GM10266 (cell line): Measurements from ENCODE around the gene CDT1.
"Not testable (repeated sequence)": the region's sequence is repeated elsewhere in the genome, so short reads cannot be mapped to it uniquely, and the experiment has no call there.

ENCODE experiments used
- DNase-seq: peaks from one replicate; pipeline ENCODE4 v3.0.0; 2012; ENCODE audit errors: extremely low spot score
- TF ChIP-seq, protein P1 (sequence below): IDR thresholded peaks from 2 replicates; pipeline ENCODE4 v1.5.1; 2012; ENCODE audit warnings: mild to moderate bottlenecking, low read depth; ENCODE audit not compliant: control insufficient read depth, insufficient read depth; ENCODE audit errors: missing control alignments

Gene CDT1

DNA sequence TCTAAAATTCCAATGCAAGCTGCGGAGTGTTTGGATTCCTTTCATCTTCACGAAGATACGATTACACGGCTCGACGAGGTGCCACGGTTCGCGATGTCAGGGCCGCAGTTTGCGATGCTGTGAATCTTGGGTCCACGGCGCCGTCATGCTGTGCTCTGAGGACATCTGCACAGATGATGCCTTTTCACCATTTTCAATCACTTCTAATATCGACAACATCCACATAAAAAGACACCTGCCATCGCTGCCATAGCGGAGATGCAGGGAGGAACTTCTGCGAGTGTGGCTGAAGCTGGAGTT, 14.9 kb downstream of the CDT1 start:
- no peak for DNase-seq

DNA sequence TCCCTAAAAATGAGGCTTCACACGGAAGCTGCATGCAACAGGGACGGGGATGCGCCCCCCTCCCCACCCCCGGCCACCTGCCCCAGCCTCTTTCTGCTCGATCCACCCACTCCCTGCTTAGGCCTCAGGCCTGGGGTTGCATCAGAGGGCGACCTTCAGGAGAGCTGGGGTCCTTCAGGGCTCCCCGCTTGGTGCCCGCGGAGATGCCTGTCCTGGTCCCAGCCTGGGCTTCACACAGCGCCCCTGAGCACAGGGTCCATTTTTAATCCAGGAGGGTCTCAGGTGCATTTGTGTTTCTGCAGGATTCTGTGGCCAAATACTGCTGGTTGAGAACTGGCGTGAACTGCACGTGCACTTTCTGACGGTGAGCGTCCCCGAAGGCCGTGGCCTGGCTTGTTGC, 15.5 kb downstream of the CDT1 start:
- TF ChIP-seq, protein P1, sequence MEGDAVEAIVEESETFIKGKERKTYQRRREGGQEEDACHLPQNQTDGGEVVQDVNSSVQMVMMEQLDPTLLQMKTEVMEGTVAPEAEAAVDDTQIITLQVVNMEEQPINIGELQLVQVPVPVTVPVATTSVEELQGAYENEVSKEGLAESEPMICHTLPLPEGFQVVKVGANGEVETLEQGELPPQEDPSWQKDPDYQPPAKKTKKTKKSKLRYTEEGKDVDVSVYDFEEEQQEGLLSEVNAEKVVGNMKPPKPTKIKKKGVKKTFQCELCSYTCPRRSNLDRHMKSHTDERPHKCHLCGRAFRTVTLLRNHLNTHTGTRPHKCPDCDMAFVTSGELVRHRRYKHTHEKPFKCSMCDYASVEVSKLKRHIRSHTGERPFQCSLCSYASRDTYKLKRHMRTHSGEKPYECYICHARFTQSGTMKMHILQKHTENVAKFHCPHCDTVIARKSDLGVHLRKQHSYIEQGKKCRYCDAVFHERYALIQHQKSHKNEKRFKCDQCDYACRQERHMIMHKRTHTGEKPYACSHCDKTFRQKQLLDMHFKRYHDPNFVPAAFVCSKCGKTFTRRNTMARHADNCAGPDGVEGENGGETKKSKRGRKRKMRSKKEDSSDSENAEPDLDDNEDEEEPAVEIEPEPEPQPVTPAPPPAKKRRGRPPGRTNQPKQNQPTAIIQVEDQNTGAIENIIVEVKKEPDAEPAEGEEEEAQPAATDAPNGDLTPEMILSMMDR = no peak
- no peak for DNase-seq

More for the DNA sequence above, 14.9 kb downstream of the CDT1 start:
- TF ChIP-seq, protein P1 = no peak

GRCh38 chr16:88820385-88821025, 16.9 kb downstream of the CDT1 start:
- TF ChIP-seq, protein P1 = no peak
- DNase-seq = no peak

- TF ChIP-seq, protein P1 = no peak
- no peak for DNase-seq
These were observed 17.7 kb downstream of the CDT1 start for GRCh38 chr16:88821168-88821850.

DNA sequence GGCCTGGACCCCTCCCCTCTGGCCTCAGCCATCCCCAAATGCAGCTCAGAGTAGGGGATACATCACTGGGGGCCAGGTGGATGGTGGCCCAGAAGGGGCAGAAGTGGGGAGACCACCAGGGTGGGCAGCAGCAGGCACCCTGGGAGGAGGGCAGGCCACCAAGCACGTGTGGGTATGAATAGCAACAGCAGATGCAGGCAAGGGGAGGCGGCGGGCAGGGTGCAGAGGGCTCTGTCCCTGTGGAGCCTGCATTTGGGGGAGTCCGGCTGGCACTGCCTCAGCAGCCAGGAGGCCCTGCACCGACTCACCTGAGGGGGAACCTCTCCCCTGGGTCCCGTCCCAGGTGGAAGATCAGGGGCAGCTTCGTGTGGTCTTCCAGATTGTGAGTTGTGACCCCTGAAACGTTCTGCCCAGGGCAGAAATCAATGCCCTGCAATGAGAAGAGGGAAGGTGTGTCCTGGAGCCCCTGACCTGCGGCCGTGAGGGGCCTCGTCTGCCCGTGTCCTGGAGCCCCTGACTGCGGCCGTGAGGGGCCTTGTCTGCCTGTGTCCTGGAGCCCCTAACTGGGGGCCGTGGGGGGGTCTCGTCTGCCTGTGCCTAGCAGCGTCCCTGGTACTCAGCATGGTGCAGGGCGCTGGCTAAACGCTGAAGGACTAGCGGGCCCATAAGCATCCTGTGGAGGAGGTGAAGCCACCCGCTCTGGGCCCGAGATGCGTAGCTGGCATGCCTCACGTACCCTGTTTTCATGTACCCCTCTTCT, 18.9 kb downstream of the CDT1 start:
- TF ChIP-seq, protein P1 = no peak
- DNase-seq = no peak

DNA sequence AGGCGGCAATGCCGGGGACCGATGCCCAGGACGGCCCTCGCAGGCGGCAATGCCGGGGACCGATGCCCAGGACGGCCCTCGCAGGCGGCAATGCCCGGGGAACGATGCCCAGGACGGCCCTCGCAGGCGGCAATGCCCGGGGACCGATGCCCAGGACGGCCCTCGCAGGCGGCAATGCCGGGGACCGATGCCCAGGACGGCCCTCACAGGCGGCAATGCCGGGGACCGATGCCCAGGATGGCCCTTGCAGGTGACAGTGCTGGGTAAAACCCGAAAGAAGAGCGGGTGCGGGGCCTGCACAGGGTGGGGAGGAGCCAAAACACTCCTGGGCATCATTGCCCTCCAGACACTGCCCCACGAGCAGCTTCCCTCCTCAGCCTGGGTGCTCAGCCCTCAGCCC, 20.1 kb downstream of the CDT1 start:
- not testable (repeated sequence) for DNase-seq

- no peak for DNase-seq
- TF ChIP-seq, protein P1 = no peak
These were observed 20.9 kb downstream of the CDT1 start for GRCh38 chr16:88824256-88825077.
